Stimulated activated CD8-positive, alpha-beta memory T cell treated with anti-CD3 and anti-CD28 coated beads, Interleukin-2, amount 100 ng/mL, for 1 hour (primary cell): Measurements from ENCODE around the gene BICD2.

Experiments used
- DNase-seq, 2 donors: peaks; one replicate each; pipeline ENCODE4 v3.0.0-alpha.2; 2020; ENCODE audit warnings: low read depth in 2 of 2

BICD2 gene

GRCh38 chr9:92714787-92715487 lies 49.7 kb downstream of the BICD2 start:
- DNase-seq: no peak

- DNase-seq: no peak
These were observed 50.6 kb downstream of the BICD2 start for GRCh38 chr9:92714016-92714415.

GRCh38 chr9:92713528-92713927 lies 51.1 kb downstream of the BICD2 start:
- no peak for DNase-seq

GRCh38 chr9:92712767-92713166 lies 51.9 kb downstream of the BICD2 start:
- DNase-seq: no peak

GRCh38 chr9:92711844-92712243 lies 52.8 kb downstream of the BICD2 start:
- no peak for DNase-seq

- DNase-seq: no peak
These were observed 53.5 kb downstream of the BICD2 start for GRCh38 chr9:92711146-92711545.

GRCh38 chr9:92710368-92710767 lies 54.3 kb downstream of the BICD2 start:
- DNase-seq: no peak

- DNase-seq: no peak
These were observed 54.7 kb downstream of the BICD2 start for GRCh38 chr9:92709954-92710353.

GRCh38 chr9:92709240-92709639 lies 55.4 kb downstream of the BICD2 start:
- DNase-seq: no peak

GRCh38 chr9:92707530-92707929 lies 57.1 kb downstream of the BICD2 start:
- DNase-seq: no peak

GRCh38 chr9:92706218-92706940 lies 58.3 kb downstream of the BICD2 start:
- no peak for DNase-seq

GRCh38 chr9:92704528-92704927 lies 60.1 kb downstream of the BICD2 start:
- no peak for DNase-seq

- no peak for DNase-seq
These were observed 68.0 kb downstream of the BICD2 start for GRCh38 chr9:92696619-92697018.

GRCh38 chr9:92686954-92687353 lies 77.7 kb downstream of the BICD2 start:
- no peak for DNase-seq

- DNase-seq: no peak
These were observed 79.6 kb downstream of the BICD2 start for GRCh38 chr9:92685022-92685421.

- DNase-seq: no peak
These were observed 82.4 kb downstream of the BICD2 start for GRCh38 chr9:92682269-92682668.

GRCh38 chr9:92680166-92681119 lies 84.2 kb downstream of the BICD2 start:
- DNase-seq: no peak

- DNase-seq: no peak
These were observed 85.0 kb downstream of the BICD2 start for GRCh38 chr9:92679413-92680165.

- no peak for DNase-seq
These were observed 93.3 kb downstream of the BICD2 start for GRCh38 chr9:92671323-92671722.

- DNase-seq: peak; percentile 95 to 96
These were observed 94.5 kb downstream of the BICD2 start, which contains the start of gene IPPK for GRCh38 chr9:92669890-92670708. Gene IPPK, minus strand, starts transcription at chr9:92670131. Its CDS starts 143 bp downstream, at chr9:92669988.

GRCh38 chr9:92669527-92669889 lies 95.1 kb downstream of the BICD2 start:
- DNase-seq: peak; percentile 7 to 17
